ENCODE results near the gene P2RY14. TPM values are rescaled to one million over a fixed set of nuclear protein-coding genes. Genes with fewer than 3 reads are reported as not detected.

The P2RY14 gene
- total RNA-seq, 4 donors from 2014 or later: 5.8 to 21.2 (median 9.3) TPM

DNA sequence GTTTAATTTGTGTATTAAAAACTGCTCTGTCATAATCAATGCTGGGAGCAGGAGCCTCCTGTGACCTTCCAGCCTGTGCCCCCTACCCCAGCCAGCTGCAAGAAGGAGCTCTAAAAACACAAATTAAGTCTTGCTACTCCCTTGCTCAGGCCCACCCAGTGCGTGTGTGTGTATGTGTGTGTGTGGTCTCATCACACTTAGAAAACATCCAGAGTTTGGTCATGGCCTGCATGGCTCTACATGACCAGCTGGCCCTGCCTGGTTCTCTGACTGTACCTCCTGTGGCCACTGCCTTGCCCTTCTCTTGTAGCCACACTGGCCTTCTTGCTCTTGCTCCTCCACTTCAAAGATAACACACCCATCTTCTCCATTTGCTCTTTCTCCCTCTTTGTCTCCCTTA lies 13.7 kb downstream of the P2RY14 start:
- TF ChIP-seq, protein P1, sequence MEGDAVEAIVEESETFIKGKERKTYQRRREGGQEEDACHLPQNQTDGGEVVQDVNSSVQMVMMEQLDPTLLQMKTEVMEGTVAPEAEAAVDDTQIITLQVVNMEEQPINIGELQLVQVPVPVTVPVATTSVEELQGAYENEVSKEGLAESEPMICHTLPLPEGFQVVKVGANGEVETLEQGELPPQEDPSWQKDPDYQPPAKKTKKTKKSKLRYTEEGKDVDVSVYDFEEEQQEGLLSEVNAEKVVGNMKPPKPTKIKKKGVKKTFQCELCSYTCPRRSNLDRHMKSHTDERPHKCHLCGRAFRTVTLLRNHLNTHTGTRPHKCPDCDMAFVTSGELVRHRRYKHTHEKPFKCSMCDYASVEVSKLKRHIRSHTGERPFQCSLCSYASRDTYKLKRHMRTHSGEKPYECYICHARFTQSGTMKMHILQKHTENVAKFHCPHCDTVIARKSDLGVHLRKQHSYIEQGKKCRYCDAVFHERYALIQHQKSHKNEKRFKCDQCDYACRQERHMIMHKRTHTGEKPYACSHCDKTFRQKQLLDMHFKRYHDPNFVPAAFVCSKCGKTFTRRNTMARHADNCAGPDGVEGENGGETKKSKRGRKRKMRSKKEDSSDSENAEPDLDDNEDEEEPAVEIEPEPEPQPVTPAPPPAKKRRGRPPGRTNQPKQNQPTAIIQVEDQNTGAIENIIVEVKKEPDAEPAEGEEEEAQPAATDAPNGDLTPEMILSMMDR (IDR thresholded peaks at IDR 0.05; ENCODE audit: low read depth): no peak

DNA sequence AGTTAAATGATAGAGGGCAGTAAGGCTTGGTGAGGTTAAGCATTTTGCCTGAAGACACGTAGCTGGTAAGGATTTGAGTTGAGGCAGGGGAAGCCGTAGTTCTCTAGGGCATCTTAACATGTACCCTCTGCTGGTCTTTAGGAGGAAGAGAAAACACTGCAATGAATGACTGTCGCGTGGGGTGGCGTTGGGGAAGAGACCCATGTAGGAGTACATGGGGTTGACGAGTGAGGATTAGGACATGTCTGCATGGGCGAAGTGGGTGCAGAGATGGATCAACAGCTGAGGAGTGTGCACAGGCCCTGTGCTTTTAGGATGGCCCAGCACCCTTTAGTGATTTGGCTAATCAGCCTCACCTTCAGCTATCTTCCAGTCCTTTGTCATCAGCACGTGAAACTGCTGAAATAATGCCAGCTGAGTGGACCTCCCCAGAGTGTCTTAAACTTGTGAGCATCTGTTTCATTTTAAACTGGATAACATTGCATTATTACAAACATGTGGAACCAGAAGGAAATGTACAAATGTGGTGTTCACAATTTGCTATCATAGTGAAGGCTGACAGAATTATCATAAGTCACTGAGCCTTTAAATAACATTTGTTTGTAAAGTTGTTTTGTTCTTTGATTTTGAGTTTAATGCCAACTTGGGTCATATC lies 15.3 kb downstream of the P2RY14 start:
- TF ChIP-seq, protein P1 (IDR thresholded peaks at IDR 0.05; ENCODE audit: low read depth): no peak

DNA sequence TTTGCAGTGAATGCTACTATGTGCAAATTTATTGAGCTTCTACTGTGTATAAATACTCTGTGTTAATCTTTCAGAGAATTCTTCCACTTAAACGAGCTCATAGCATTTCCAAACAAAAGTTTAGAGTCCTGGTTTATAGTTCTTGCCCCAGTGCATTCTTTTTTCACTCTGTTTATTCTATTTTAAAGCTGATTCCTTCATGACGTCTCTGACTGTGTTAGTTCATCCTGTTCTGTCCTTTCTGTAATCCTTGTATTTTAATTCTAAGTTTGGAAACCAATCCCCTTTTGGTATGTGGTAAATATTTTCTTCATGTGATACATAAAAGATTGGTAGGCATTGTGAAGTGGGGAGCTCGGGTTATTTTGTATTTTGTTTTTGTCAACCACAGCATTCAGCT lies 18.7 kb downstream of the P2RY14 start:
- TF ChIP-seq, protein P1 (IDR thresholded peaks at IDR 0.05; ENCODE audit: low read depth): no peak

DNA sequence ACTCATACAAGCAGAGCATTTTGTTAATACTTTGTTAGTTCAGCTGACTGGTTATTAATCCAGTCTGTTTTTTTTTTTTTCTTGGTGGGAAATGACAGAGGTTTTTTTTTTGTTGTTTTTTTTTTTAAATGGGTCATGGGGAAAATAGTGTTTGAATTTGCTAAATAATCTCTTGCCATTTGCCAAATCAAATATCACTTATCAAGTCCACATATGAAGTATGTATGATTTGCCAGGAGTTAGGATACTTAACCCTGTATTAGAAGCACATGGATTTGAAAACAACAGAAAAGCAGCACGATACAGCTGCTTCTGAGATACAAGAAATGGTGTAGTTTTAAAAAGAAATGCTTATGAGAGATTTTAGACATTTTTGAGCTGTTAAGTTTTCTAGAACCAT lies 21.6 kb downstream of the P2RY14 start:
- TF ChIP-seq, protein P1 (IDR thresholded peaks at IDR 0.05; ENCODE audit: low read depth): no peak

DNA sequence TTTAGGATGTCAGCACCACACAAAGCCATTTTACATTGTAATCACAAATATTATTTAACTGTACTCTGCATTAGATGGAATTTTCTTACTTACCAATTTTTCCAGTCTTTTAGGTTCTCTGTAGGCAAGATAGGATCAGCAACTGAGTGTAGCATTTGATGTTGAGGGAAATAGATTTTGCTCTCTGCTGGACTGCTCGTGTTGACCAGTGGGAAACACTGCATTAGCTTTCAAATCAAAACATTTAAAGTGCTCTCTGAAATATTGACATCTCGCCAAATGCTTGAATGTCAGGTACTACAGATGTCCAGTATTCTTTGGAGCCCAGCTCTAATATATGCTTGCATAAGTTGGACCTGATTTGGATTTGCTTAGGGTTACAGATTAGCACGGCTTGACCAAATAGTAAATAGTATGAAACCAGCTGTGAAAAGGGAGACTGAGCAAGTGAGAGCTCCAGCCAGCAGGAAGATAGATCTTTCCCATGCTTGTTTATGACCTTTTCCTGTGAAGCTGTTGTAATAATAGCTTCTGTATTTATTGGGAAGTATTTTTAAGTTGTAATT lies 29.5 kb downstream of the P2RY14 start:
- TF ChIP-seq, protein P1 (IDR thresholded peaks at IDR 0.05; ENCODE audit: low read depth): no peak

DNA sequence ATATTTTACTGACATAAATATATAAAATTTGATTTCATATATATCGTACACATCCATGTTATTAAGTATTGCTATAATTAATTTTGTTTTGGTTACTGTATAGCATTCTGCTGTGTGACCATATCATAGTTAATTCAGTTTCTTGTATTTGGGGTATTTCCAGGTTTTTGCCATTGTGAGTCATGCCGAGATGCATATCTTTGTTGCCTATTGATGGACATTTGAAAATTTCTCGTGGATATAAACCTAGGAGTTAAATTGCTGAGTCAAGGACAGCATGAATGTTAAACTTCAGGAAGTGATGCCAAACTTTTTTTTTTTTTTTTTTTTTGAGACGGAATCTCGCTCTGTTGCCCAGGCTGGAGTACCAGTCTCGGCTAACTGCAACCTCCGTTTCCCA lies 41.6 kb downstream of the P2RY14 start:
- TF ChIP-seq, protein P1 (IDR thresholded peaks at IDR 0.05; ENCODE audit: low read depth): no peak

DNA sequence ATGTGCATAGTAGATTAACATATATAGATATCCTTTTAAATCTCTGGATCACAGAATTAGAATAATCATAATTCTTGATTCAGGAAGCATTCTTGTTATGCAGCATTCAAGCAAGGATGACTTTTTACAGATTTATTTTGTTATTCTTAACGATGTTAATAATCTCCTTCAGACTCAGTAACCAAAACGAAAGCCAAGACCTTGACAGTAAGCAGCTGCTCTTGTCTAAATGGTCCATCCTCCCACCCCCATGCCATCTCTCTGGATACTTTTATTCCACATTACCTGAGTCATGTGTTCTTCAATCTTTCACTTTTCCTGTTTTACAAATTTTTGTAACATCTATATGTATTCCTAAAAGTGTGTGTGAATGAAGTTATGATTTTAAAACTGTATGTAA lies 42.0 kb downstream of the P2RY14 start:
- TF ChIP-seq, protein P1 (IDR thresholded peaks at IDR 0.05; ENCODE audit: low read depth): no peak
